Activated CD8-positive, alpha-beta T cell treated with anti-CD3 and anti-CD28 coated beads, Interleukin-2, amount 10 ng/mL, durations not matched to agents 7 days and 5 days (primary cell): ENCODE measurements around the gene SLC9B1. TPM values are rescaled to one million over a fixed set of nuclear protein-coding genes. Genes with fewer than 3 reads are reported as not detected.
A peak's percentile ranks its signal among the peaks of the same experiment; 100 is the strongest.

Experiments
- ATAC-seq: fragments of 150-1000 bp; cut with Tn5 transposase; one replicate; pipeline ENCODE4 v1.10.0; 2021; ENCODE audit warnings: moderate library complexity
- CTCF ChIA-PET: fragments of 350-600 bp; sonication (Branson Sonifier 250); formaldehyde crosslinking; loops from one replicate; lab custom pipeline; 2021; ENCODE audit warnings: antibody characterized with exemption; lab: Charles Lee
- POLR2A ChIA-PET: fragments of 350-600 bp; sonication (Branson Sonifier 250); formaldehyde crosslinking; loops from one replicate; lab custom pipeline; 2021; ENCODE audit warnings: antibody characterized with exemption; lab: Charles Lee
- DNase-seq: peaks from one replicate; pipeline ENCODE4 v3.0.0-alpha.2; 2020
- H3K27ac Mint-ChIP-seq: one replicate; pipeline ENCODE4 v1.8.0; 2021; ENCODE audit warnings: mild to moderate bottlenecking, mixed read lengths
- H3K27me3 Mint-ChIP-seq: one replicate; pipeline ENCODE4 v1.8.0; 2021; ENCODE audit warnings: low read depth, mixed read lengths
- H3K36me3 Mint-ChIP-seq: one replicate; pipeline ENCODE4 v1.8.0; 2021; ENCODE audit warnings: low read depth, mixed read lengths
- H3K4me1 Mint-ChIP-seq: one replicate; pipeline ENCODE4 v1.8.0; 2021; ENCODE audit warnings: low read depth, mixed read lengths
- H3K4me3 Mint-ChIP-seq: one replicate; pipeline ENCODE4 v1.8.0; 2021; ENCODE audit warnings: mild to moderate bottlenecking, mixed read lengths
- H3K9me3 Mint-ChIP-seq: one replicate; pipeline ENCODE4 v1.8.0; 2022; ENCODE audit warnings: mixed read lengths; ENCODE audit not compliant: insufficient read depth
- total RNA-seq, 2 experiments: library from RNA; stranded (reverse); gene quantifications; one replicate each; pipeline ENCODE4 v1.2.3, GENCODE V29; 2021

SLC9B1 gene
- total RNA-seq, 2 experiments from 2014 or later, result 0.83 to 1.3 TPM

- peaks cover 20% of the 10 kb centered on the region for H3K36me3 Mint-ChIP-seq
- DNase-seq (no peak), ATAC-seq (no peak)
- ChIA-PET POLR2A (no interaction called here), CTCF (interaction anchor here (2.2 kb wide), 1 partner anchor 10 kb away, joined by 13 read pairs; no protein-coding TSS in a partner anchor)
- no peak overlapping the region for H3K4me3 Mint-ChIP-seq
- H3K9me3 Mint-ChIP-seq, result no peaks in the 10 kb centered on the region
- no peaks in the 10 kb centered on the region for H3K27me3 Mint-ChIP-seq
- H3K27ac Mint-ChIP-seq, result no peak overlapping the region
- peaks cover 18% of the 10 kb centered on the region for H3K4me1 Mint-ChIP-seq
Measured at GRCh38 chr4:103036169-103036568, 16.7 kb upstream of the SLC9B1 start.

GRCh38 chr4:103032574-103032973, 13.1 kb upstream of the SLC9B1 start:
- Mint-ChIP-seq H3K4me1 (peaks cover 18% of the 10 kb centered on the region), H3K36me3 (peaks cover 28% of the 10 kb centered on the region), H3K27ac (peak overlapping the region; percentile 18), H3K27me3 (no peaks in the 10 kb centered on the region), H3K4me3 (no peak overlapping the region), H3K9me3 (no peaks in the 10 kb centered on the region)
- DNase-seq (peak; percentile 43), ATAC-seq (peak; percentile 85)
- ChIA-PET CTCF (interaction anchor here (0.6 to 1.7 kb wide), 15 partner anchors 9 to 412 kb away, joined by 3 to 11 read pairs (median 4); partner anchors contain the start of genes BDH2 and SLC9B1), POLR2A (interaction anchor here (0.7 kb wide), 1 partner anchor 9 kb away, joined by 3 read pairs; no protein-coding TSS in a partner anchor)

GRCh38 chr4:103030791-103031190, 11.3 kb upstream of the SLC9B1 start:
- Mint-ChIP-seq H3K27ac (no peak overlapping the region), H3K27me3 (no peaks in the 10 kb centered on the region), H3K4me1 (peaks cover 18% of the 10 kb centered on the region), H3K36me3 (peaks cover 24% of the 10 kb centered on the region), H3K4me3 (no peak overlapping the region), H3K9me3 (no peaks in the 10 kb centered on the region)
- CTCF ChIA-PET, result interaction anchor here (1.1 kb wide), 1 partner anchor 11 kb away, joined by 4 read pairs; no protein-coding TSS in a partner anchor
- POLR2A ChIA-PET, result no interaction called here
- no peak for DNase-seq
- no peak for ATAC-seq

- DNase-seq (no peak), ATAC-seq (no peak)
- CTCF ChIA-PET, result interaction anchor here (0.8 to 1.1 kb wide), 4 partner anchors 16 to 63 kb away, joined by 3 to 5 read pairs (median 4); no protein-coding TSS in a partner anchor
- POLR2A ChIA-PET, result interaction anchor here (0.6 to 0.9 kb wide), 3 partner anchors 9 to 204 kb away, joined by 3 to 4 read pairs (median 3); partner anchors contain the start of genes SLC9B1 and UBE2D3
- no peaks in the 10 kb centered on the region for H3K9me3 Mint-ChIP-seq
- H3K4me1 Mint-ChIP-seq, result peaks cover 18% of the 10 kb centered on the region
- H3K4me3 Mint-ChIP-seq, result no peak overlapping the region
- peaks cover 19% of the 10 kb centered on the region for H3K36me3 Mint-ChIP-seq
- H3K27ac Mint-ChIP-seq, result no peak overlapping the region
- no peaks in the 10 kb centered on the region for H3K27me3 Mint-ChIP-seq
Measured at GRCh38 chr4:103029300-103029699, 9.8 kb upstream of the SLC9B1 start.

DNA sequence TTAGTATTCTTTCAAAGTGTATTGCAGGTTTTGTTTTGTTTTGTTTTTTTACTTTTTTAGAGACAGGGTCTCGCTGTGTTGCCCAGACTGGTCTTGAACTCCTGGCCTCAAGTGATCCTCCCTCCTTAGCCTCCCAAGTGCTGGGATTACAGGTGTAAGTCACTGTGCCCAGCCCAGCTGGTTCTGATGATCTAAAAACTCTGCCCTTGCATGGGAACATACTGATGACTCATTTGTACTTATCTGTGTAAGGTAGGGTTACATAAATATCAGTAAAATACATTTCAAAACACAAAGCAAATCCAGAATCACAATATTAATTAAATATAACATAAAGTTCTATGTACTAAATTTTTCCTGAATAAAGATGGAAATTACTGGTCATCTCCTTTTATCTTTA, 7.4 kb upstream of the SLC9B1 start:
- no peak overlapping the region for H3K27ac Mint-ChIP-seq

GRCh38 chr4:103024996-103025395, 5.5 kb upstream of the SLC9B1 start:
- no peak for ATAC-seq
- peaks cover 11% of the 10 kb centered on the region for H3K36me3 Mint-ChIP-seq
- no peak for DNase-seq
- H3K27ac Mint-ChIP-seq, result no peak overlapping the region
- H3K4me1 Mint-ChIP-seq, result peaks cover 5% of the 10 kb centered on the region
- ChIA-PET CTCF (no interaction called here), POLR2A (no interaction called here)
- no peaks in the 10 kb centered on the region for H3K27me3 Mint-ChIP-seq
- H3K9me3 Mint-ChIP-seq, result no peaks in the 10 kb centered on the region
- H3K4me3 Mint-ChIP-seq, result no peak overlapping the region

More for the DNA sequence above, 7.4 kb upstream of the SLC9B1 start:
- Mint-ChIP-seq H3K9me3 (no peaks in the 10 kb centered on the region), H3K4me1 (no peaks in the 10 kb centered on the region), H3K4me3 (no peak overlapping the region), H3K36me3 (peaks cover 17% of the 10 kb centered on the region), H3K27me3 (no peaks in the 10 kb centered on the region)
- DNase-seq, result no peak
- POLR2A ChIA-PET, result no interaction called here
- ATAC-seq, result no peak
- CTCF ChIA-PET, result no interaction called here

DNA sequence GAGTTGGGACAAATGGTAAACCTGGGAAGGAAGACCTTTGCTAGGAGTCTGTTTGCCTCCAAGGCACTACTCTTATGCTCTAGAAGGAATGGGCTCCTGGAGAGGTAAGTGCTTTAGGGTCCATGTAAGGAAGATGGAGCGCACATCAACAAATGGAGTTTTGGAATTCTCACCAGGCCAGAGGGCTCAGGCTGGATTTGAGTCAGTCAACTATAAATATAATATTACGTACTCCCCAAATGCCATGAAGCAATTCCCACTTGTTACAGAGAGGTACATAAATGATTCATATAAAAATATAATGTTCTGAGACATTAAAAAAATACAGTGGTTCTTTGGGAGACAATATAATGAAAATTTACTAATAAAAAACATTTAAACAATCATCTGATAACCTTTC, 1.6 kb upstream of the SLC9B1 start:
- Mint-ChIP-seq H3K4me1 (peaks cover 19% of the 10 kb centered on the region), H3K27ac (no peak overlapping the region), H3K9me3 (no peaks in the 10 kb centered on the region), H3K27me3 (no peaks in the 10 kb centered on the region), H3K36me3 (peaks cover 7% of the 10 kb centered on the region), H3K4me3 (no peak overlapping the region)
- ChIA-PET CTCF (interaction anchor here (1.2 to 2.0 kb wide), 2 partner anchors 11 to 75 kb away, joined by 3 to 6 read pairs; no protein-coding TSS in a partner anchor), POLR2A (no interaction called here)
- no peak for ATAC-seq
- DNase-seq, result no peak

DNA sequence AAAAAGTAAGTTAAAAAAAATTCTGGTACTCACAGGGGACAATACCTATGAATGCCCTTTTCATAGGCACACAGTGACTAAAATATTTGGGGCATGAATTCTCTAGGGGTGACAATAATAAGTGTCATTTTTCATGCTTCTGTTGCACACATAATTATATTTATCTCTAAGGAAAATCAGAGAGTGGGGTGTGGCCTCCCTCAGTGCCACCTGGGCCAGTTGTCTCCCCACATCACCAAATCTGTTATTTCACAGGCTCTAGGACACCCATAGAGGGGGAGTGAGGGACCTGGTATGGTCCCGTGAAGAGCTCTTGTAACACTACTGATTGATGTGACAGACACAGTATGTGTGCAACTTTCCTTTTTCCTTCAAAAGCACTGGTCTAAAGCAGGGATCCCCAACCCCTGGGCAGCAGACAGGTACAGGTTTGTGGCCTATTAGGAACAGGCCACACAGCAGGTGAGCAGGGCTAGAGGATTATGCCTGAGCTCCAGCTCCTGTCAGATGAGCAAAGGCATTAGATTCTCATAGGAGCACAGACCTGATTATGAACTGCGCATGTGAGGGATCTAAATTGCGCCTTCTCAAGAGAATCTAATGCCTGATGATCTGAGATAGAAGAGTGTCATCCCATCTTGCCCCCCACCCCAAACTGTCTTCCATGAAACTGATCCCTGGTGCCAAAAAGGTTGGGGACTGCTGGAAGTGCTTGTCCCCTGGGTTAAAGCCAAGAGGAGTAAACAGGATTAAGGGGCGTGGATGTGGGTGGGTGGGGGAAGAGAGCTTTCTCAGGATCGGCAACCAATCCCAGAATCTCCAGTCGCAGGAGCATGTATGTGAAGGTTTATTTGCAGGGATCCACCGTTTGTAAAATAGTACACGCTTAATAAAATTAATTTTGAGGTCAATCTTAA, 856 bp downstream of the SLC9B1 start:
- H3K4me3 Mint-ChIP-seq, result peak overlapping the region; percentile 84
- H3K27ac Mint-ChIP-seq, result peak overlapping the region; percentile 96
- H3K36me3 Mint-ChIP-seq, result no peaks in the 10 kb centered on the region
- no peaks in the 10 kb centered on the region for H3K9me3 Mint-ChIP-seq
- peaks cover 19% of the 10 kb centered on the region for H3K4me1 Mint-ChIP-seq
- no peaks in the 10 kb centered on the region for H3K27me3 Mint-ChIP-seq
- ChIA-PET CTCF (interaction anchor here (0.8 to 4.1 kb wide), 6 partner anchors 10 to 588 kb away, joined by 3 to 28 read pairs (median 6); no protein-coding TSS in a partner anchor), POLR2A (interaction anchor here (1.2 to 2.6 kb wide), 4 partner anchors 81 to 398 kb away, joined by 3 to 18 read pairs (median 4); partner anchors contain the start of genes BDH2, CISD2 and UBE2D3)
- ATAC-seq, result no peak
- DNase-seq, result no peak

DNA sequence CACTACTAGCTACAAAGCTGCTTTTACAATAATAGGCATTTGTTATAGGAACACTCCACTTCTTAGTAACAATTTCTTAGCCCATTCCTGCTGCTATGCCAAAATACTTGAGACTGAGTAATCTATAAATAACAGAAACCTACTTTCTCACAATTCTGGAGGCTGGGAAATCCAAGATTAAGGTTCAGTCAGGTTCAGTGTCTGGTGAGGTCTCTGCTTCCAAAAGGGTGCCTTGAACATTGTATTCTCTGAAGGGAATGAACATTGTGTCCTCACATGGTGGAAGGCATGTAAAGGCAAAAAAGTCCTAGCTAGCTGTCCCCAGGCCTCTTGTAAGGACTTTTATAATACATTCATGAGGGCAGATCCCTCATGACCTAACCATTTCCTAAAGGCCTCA, 7.0 kb downstream of the SLC9B1 start:
- Mint-ChIP-seq H3K9me3 (no peaks in the 10 kb centered on the region), H3K4me1 (no peaks in the 10 kb centered on the region), H3K27ac (no peak overlapping the region), H3K4me3 (no peak overlapping the region), H3K27me3 (no peaks in the 10 kb centered on the region), H3K36me3 (no peaks in the 10 kb centered on the region)
- DNase-seq (no peak), ATAC-seq (no peak)
- POLR2A ChIA-PET, result interaction anchor here (0.7 to 1.5 kb wide), 2 partner anchors 186 to 376 kb away, joined by 3 to 4 read pairs; no protein-coding TSS in a partner anchor
- CTCF ChIA-PET, result interaction anchor here (0.8 to 1.4 kb wide), 4 partner anchors 79 to 392 kb away, joined by 3 to 4 read pairs (median 3); no protein-coding TSS in a partner anchor

DNA sequence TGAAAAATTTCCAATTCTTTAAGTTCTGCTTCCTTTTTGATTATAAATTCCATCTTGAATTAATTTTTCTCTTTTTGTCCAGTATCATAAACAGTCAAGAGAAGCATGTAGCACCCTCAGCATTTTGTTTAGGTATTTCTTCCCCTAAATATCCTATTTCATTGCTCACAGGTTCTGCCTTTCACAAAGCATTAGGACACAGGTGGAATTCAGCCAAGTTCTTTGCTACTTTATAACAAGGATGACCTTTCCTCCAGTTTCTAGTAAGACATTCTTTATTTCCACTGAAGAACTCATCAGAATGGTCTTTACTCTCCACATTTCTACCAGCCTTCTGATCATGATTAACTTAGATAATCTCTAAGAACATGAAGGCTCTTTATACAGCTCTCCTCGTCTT, 7.4 kb downstream of the SLC9B1 start:
- Mint-ChIP-seq H3K27me3 (no peaks in the 10 kb centered on the region), H3K4me1 (no peaks in the 10 kb centered on the region), H3K4me3 (no peak overlapping the region), H3K27ac (no peak overlapping the region), H3K9me3 (no peaks in the 10 kb centered on the region), H3K36me3 (no peaks in the 10 kb centered on the region)
- ChIA-PET CTCF (interaction anchor here (0.9 kb wide), 1 partner anchor 79 kb away, joined by 4 read pairs; no protein-coding TSS in a partner anchor), POLR2A (interaction anchor here (0.7 kb wide), 1 partner anchor 376 kb away, joined by 3 read pairs; no protein-coding TSS in a partner anchor)
- ATAC-seq (no peak), DNase-seq (no peak)

GRCh38 chr4:103011378-103012025, 8.0 kb downstream of the SLC9B1 start:
- ChIA-PET CTCF (interaction anchor here (1.4 to 1.8 kb wide), 2 partner anchors 88 to 391 kb away, joined by 4 to 5 read pairs; partner anchors contain the start of gene BDH2), POLR2A (interaction anchor here (1.0 to 1.2 kb wide), 2 partner anchors 142 to 184 kb away, joined by 4 read pairs; partner anchors contain the start of genes CISD2 and UBE2D3)
- no peaks in the 10 kb centered on the region for H3K27me3 Mint-ChIP-seq
- ATAC-seq (no peak), DNase-seq (no peak)
- H3K27ac Mint-ChIP-seq, result no peak overlapping the region
- no peaks in the 10 kb centered on the region for H3K36me3 Mint-ChIP-seq
- no peaks in the 10 kb centered on the region for H3K4me1 Mint-ChIP-seq
- H3K4me3 Mint-ChIP-seq, result no peak overlapping the region
- no peaks in the 10 kb centered on the region for H3K9me3 Mint-ChIP-seq
